A549 treated with CpdA at 1 μM for 4 hours (cell line): ENCODE measurements around the gene PYCARD. TPM values are rescaled to one million over a fixed set of nuclear protein-coding genes. Genes with fewer than 3 reads are reported as not detected.

Experiments
- total RNA-seq: library from RNA; stranded (reverse); fragments of 200-300 nt; extraction: Qiagen RNA extraction; gene quantifications from 5 replicates; pipeline ENCODE4 v1.2.3, GENCODE V29; 2022; ENCODE audit warnings: low read depth

PYCARD gene
- total RNA-seq = 24.0 to 44.0 TPM (median 40.3 TPM) in 5 replicates

GRCh38 chr16:31202414-31203375, at the start of gene PYCARD:
Gene PYCARD, minus strand, starts transcription at chr16:31202760. Its CDS starts 70 bp downstream, at chr16:31202690.

GRCh38 chr16:31216422-31217135, 14.0 kb upstream of the PYCARD start, which contains the start of gene PYDC1:
Gene PYDC1, minus strand, starts transcription at chr16:31217135. Its CDS starts 107 bp downstream, at chr16:31217028.

DNA sequence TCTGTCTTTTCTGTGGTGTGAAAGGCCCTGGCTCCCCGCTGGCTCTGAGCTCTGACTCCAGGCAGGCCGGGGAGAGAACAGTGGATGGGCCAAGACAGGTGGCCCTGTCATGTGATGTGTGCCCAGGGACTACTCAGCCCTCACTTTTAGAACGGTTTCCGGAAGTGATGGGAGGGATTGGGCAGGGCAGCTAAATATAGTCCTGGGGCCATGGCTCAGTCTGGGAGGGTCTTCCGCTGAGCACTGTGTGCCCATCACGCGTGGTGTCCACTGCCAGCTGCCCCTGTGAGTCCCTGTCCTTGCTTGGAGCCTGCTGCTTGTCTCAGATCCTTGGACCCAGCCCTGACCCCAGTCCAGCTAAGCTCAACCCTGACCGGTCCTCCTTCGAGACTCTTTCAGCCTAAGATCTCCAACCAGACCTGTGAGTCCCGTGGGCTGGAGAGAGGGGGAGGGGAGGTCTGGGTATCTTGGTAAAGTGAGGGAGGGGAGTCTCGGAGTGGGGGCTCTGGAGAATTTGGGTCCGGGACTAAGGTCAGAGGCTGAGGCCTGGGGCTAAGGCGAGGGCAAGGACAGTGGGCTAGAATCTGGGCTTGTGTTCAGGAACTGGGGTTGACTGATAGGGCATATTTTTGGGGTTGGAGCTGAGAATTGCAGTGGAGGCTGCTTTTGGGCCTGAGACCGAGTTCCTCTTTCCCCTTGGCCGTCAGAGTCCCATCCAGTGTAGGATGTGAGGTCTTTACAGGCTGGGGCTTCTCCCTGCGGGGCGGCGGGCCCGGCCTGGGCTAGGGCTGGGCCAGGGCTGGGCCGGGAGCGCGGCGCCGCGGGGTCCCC, 11.5 kb upstream of the PYCARD start, which contains the start of gene TRIM72:
TSS of gene TRIM72 (plus strand) at position 243 of the 831 bp plus-strand sequence. CDS start 620 bp downstream, outside the sequence.

DNA sequence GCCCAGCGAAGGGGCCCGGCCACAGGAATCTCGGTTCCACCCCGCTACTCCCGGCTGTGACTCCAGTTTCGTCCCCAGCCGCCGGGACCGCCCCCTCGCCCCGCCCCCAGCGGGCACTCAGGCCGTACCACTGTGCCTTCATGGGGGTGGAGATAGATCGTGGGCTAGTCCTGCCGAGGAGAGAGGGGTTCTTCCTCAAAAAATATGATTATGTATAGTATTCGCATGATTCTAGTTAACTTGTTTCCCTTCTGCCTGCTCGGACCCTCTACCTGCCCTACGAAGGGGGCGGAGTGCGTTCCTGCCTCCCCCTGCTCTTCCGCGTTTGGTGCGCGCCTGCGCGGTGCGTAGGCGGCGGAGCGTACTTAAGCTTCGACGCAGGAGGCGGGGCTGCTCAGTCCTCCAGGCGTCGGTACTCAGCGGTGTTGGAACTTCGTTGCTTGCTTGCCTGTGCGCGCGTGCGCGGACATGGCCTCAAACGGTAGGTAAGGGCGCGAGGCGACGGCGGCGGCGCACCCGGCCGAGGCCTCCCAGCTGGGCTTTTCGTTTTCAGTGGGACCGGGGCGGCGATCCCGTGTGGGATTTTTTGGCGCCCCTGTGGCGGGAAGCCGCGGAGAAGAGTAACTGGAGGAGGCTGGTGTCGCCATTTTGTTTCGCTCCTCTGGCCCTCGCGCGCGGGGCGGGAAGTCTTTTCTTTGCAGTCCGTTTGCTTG, 22.7 kb downstream of the PYCARD start, which contains the start of gene FUS:
TSS of gene FUS (plus strand) at position 393 of the 713 bp plus-strand sequence. CDS start at position 469, 76 bp downstream.

Other genes starting within 250 kb of the PYCARD start
- gene SETD1A, start 245.0 kb downstream of the PYCARD start, total RNA-seq = 17.6 to 24.3 TPM (median 21.8 TPM) in 5 replicates
- gene HSD3B7, start 217.6 kb downstream of the PYCARD start, total RNA-seq = 12.5 to 17.3 TPM (median 14.7 TPM) in 5 replicates
- gene STX1B, start 192.1 kb downstream of the PYCARD start, total RNA-seq = 1.4 to 2.2 TPM (median 1.7 TPM) in 5 replicates
- gene STX4, start 169.2 kb downstream of the PYCARD start, total RNA-seq = 62.0 to 77.3 TPM (median 76.2 TPM) in 5 replicates
- 15.6 to 22.1 TPM (median 16.6 TPM) in 5 replicates for gene ZNF668, start 128.5 kb downstream of the PYCARD start, total RNA-seq
- 9.3 to 11.3 TPM (median 9.8 TPM) in 5 replicates for gene ZNF646, start 128.3 kb downstream of the PYCARD start, total RNA-seq
- 0.78 to 2.7 TPM (median 1.4 TPM) in 5 replicates for gene PRSS53, start 113.8 kb downstream of the PYCARD start, total RNA-seq
- gene VKORC1, start 108.0 kb downstream of the PYCARD start, total RNA-seq = 93.5 to 141 TPM (median 138 TPM) in 5 replicates
- 35.8 to 51.3 TPM (median 41.7 TPM) in 5 replicates for gene BCKDK, start 94.4 kb downstream of the PYCARD start, total RNA-seq
- gene KAT8, start 85.1 kb downstream of the PYCARD start, total RNA-seq = 34.5 to 39.9 TPM (median 37.7 TPM) in 5 replicates
- gene PRSS8, start 67.0 kb downstream of the PYCARD start, total RNA-seq = 0.21 to 0.33 TPM (median 0.24 TPM) in 5 replicates
- 0.35 to 1.1 TPM (median 0.70 TPM) in 5 replicates for gene PRSS36, start 52.7 kb downstream of the PYCARD start, total RNA-seq
- gene FUS, start 22.6 kb downstream of the PYCARD start, total RNA-seq = 510 to 596 TPM (median 534 TPM) in 5 replicates
- gene TRIM72, start 11.4 kb upstream of the PYCARD start, total RNA-seq = 0.01 to 0.16 TPM (median 0.03 TPM) in 4 of 5 replicates, not detected in the other
- gene PYDC1, start 14.4 kb upstream of the PYCARD start, total RNA-seq = not detected in 5 replicates
- gene ITGAM, start 57.2 kb upstream of the PYCARD start, total RNA-seq = 2.2 to 3.4 TPM (median 2.8 TPM) in 5 replicates
- gene ITGAX, start 152.4 kb upstream of the PYCARD start, total RNA-seq = 1.2 to 2.4 TPM (median 1.3 TPM) in 5 replicates
- gene ITGAD, start 190.6 kb upstream of the PYCARD start, total RNA-seq = 0.02 to 0.15 TPM in 2 of 5 replicates, not detected in the others
- gene COX6A2, start 225.6 kb upstream of the PYCARD start, total RNA-seq = not detected in 5 replicates
- 0.09 to 0.12 TPM (median 0.10 TPM) in 5 replicates for gene ZNF843, start 240.0 kb upstream of the PYCARD start, total RNA-seq